NCI-H1048 (cell line): ENCODE results near the gene LHFPL6.

Source experiments
- DNase-seq: peaks from one replicate; lab custom pipeline; 2025; lab: John Stamatoyannopoulos, UW

LHFPL6 gene

DNA sequence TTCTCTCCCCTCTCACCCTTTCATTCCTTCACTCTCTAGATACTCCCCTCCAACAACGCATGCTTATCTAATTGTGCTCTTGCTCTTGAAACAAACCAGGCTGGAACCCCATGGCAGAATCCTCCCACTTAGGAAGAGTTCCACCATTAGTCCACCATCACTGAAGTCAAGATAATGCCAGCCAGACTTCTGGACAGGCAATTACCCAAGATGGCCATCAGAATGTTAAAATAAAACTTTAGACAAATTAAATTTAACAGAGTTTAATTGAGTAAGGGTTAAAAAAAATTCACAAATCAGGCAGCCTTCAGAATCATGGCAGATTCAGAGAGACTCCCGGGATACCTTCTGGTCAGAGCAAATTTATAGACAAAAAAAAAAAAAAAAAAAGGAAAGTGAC, 221.5 kb downstream of the LHFPL6 start:
- no peak for DNase-seq

DNA sequence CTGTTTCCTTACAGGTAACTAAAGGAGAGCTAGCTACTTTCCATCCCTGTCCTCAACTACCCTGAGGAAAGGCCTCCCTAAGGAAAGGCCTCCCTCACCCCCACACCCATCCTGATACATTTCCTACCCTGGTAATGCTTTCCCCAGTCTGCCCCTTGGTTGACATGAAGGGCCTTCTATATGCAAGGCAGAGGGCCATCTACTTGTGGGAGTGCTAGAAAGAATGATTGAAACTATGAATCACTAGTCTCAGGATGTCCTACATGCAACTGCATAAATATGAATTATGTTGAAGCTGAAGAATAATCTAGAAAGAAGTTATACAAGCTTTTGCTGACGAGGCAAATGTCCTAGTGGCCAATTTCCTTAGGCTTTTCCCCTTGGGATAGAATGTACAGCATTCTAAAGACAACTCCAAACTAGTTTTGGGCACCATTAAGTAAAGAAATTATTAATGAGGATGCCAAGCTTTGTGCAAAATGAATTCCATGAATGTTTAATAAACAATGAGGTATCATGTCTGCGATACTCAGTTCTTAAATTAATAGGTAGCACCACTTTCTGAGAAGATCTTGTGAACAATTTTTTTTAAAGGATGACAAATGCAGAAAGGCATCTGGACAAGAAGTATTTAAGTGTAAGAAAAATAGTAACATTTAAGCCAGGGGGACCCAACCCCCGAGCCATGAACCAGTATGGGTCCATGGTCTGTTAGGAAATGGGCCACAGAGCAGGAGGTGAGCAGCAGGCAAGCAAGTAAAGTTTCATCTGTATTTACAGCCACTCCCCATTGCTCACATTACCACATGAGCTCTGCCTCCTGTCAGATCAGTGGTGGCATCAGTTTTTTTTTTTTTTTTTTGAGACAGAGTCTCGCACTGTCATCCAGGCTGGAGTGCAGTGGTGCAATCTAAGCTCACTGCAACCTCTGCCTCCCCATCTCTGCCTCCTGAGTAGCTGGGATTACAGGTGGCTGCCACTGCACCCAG, 223.0 kb downstream of the LHFPL6 start:
- no peak for DNase-seq

DNA sequence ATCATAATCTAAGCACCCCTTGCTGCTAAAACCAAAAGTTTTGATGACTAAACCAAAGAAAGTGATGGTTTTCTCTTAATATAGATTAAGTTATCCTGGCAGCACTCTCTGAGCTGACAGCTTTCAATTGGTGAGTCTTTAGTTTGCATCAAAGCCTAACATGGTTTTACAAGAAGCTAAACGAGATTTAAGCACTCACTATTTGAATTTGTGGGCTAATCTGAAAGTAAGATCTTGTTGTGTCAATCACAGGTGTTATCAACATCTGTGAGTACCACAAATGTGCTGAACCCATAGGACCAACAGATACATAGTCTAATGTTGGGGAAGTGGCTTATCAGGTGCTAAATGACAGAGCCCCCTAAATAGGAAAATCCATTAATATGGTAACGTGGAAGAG, 223.9 kb downstream of the LHFPL6 start:
- DNase-seq = no peak

DNA sequence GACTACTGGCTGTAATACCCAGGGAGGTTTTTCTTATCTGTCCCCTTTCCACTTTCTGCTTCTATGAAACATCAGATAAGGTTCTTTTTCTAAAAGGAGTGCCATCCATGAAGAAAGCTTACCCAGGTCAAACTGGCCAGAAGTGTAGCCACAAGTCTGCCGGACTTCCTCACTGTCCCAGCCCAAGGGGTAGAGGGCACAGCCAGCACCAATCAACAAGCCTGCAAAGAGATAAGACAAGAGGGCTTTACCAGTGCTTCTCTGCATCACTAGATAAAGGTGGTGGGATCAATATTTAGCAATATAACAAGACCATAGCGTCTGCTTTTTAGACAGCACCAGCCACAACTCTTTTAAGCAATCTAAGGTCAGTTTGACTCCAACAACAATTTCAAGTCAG, 224.7 kb downstream of the LHFPL6 start:
- DNase-seq = no peak

DNA sequence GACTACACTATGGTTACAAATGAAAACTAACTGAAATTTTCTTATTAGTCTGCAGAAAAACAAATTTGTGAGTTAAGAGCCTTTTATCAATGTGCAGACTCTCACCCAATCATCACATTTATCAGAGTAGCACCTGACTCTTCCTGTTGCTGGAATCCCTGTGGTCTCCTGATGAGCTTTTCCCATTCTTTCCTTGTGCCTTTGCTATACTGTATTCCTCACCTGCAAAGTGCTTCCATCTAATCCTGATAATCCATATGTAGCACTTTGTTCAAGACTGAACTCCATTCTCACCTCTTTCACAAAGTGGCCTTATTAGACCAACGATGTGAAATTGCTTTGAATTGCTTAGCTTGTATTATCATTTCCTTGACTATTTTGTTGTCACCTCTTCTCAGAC, 225.3 kb downstream of the LHFPL6 start:
- DNase-seq = no peak

DNA sequence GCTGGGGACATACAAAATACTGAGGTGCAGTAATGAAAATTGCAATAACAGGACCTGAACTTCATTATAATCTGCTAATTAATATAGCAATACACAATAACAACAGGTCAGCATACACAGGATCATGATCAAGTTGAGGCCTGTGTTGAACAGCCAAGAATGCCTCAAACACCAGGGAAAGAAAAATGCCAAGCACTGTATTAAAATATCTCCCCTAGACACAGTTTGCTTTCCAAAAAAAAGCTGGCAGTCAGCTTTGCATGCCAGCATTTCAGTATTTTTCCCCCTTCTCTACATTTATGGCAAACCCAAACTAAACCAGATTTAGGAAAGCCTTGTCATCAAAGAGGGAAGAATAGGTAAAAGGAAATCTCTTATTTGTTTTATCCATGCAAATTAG, 226.9 kb downstream of the LHFPL6 start:
- DNase-seq = no peak

DNA sequence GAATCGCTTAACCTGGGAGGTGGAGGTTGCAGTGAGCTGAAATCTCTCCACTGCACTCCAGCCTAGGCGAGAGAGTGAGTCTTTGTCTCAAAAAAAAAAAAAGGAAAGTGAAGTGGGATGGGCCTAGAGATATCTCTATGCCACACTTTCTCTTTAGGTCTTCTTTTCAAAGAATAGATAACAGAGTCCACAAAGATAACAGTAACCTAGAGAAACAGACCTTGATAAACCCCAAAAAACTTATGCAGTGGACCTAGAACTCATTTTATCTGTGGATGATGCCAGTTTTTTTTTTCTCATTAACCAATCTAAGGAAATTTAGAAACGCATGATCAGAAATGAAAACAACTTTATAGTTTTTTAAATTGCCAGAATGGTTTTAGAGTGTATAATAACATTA, 227.4 kb downstream of the LHFPL6 start:
- DNase-seq = no peak

DNA sequence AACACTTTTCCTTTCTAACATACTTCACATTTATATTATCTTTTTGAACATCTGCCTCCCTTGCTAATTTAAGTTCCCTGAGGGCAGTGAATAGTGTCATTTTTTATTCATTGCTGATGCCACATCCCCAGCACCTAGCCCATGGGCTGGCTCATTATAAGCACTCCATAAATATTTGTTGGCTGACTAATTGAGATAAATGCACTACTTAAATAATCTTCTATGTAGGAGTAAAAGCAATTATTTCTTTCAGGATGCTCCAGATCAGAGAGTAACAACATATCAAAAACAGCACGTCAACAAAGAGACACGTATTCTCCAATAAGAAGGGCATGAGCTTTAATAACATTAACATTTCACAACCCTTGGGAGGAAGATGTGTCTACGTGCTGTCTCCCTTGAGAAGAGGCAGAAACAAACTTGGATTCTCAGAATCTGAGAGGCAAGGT, 228.2 kb downstream of the LHFPL6 start:
- no peak for DNase-seq

DNA sequence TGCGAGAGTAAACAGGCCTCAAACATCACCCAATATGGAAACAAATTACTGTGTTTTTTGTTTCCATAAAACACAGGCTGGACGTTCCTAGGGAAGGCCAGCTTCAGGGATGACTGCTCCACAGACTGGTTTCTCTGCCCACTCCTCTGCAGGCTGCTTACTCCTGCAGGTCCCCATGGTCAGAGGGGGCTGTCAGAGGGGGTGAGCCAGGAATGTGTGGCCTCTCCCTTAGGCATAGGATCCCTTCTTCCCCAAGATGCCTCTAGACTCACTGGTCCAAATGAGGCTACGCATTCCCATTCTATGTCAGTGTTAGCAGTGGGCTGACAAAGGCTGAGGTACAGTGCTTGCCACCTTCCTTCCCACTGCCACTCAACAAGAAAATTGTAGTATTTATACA, 229.8 kb downstream of the LHFPL6 start:
- no peak for DNase-seq

DNA sequence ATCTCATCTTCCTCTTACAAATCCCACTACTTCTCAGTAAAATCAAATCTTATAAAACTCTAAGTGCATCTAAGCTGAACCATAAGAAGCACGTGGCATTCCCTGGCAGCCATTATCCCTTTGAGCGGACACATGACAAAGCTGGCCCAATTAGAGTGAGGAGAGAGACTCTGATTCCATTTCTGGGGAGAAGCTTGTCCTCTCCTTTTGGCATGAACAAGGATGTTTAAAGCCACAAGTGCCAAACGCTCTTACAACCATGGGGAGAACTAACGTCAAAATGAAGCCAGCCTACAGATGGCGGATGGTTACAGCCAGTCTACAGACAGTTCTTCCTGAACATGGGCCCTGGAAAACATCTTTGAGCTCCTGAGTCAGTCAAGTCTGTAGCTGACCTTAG, 231.3 kb downstream of the LHFPL6 start:
- no peak for DNase-seq

DNA sequence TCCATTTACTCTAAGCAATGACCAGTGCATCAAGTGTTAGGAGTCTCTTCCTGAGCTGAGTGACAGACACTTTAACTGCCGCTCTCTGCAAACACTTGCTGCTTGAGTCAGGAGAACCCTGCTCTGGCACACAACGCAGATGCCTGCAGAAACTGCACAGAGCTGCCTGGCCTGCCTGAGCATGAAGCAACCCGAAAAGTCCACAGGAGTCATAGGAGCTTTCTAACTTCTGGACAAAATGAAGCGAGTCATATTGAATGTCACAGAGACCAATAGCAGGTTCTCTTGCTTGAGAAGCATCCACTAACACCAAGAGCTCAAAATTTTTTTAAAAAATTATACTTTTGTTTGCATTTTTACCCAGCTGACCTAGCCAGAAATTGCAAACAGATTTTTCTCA, 232.4 kb downstream of the LHFPL6 start:
- no peak for DNase-seq

DNA sequence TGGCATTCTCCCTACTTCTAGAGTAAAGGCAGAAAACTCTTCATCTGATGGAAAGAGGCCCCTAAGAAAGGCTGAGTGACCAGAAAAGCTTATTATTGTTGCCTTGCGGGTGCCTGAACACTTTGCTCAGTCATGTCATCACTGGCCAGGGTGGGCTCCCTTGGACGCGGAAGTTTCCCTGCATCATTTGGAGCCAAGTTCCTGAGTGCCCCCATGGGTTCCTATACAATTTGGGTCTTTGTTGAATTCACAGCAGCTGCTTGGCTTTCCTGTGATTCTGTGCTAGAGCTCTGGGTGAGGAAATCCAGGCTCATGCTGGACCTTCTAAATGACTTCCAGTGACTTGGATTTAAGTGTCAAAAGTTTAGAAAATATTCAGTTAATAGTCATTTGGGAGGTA, 232.9 kb downstream of the LHFPL6 start:
- no peak for DNase-seq

DNA sequence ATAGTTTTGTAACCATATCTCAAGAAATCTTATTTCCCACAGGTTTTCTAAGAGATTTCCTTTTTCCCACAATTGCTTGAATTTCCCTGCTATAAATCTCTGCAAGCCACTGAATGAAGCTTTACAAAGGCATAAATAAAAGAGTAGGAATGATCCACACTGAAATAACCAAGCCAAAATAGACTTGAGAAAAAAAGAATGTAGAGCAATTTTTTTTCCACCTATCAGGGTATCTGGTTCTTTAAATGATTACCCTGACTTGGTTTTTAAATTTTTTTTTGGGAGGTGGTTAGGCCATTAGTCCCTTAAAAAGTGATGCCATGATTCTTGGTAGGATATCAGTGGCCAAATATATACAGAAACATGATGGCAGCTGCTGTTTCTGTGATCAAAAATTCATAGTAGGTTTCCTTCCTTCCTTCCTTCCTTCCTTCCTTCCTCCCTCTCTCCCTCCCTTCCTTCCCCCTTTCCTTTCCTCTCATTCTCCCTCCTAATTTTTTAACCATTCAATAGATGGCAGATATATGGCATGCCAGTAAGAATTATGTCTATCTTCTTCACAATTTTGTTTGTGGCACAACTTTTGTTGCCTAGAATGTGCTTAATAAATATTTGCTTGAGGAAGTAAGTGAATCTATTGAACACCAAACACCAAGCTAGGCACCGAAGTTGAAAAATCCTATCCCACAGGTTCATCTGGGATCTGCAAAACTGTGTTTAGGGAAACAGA, 233.7 kb downstream of the LHFPL6 start:
- DNase-seq = no peak

DNA sequence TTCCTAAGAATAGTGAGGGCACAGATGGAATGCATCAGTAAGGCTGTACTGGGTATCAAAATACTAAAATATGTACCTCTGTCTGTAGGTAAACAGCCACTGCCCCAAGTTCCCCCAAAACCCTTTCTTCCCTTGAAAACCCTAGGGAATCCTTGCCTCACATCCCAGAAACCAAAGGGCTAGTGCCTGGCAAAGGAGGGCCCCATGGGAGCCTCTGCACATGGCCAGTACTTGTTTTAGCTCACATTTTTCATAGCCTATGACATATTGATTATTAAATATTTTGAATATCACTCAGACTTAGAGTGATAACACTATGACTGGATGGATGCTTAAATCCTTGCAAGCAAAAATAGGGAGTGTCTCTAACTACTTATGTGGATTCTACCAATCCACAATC, 237.1 kb downstream of the LHFPL6 start:
- no peak for DNase-seq

DNA sequence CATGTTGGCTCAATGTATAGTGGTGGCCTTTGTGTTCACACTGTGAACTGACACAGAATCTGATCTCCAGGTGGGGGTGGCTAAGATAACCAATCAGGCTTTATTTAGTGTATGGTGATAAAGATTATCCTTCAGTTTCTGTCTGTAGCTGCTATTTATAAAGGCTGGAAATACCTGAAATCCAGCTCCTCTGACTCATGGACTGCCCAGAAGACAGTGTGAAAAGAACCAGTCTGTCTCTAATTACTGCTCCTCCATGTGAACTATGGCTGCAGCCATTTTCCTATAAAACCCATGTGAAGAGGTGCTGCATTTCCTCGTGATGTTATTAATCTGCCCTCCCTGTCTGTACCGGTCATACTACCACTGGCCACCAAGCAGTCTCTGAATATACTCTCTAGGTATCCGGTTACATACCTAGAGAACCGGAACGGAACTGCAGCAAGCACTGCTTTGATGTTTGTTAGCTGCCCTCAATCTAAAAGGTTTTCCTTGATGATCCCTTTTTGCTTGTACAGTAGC, 238.0 kb downstream of the LHFPL6 start:
- no peak for DNase-seq

DNA sequence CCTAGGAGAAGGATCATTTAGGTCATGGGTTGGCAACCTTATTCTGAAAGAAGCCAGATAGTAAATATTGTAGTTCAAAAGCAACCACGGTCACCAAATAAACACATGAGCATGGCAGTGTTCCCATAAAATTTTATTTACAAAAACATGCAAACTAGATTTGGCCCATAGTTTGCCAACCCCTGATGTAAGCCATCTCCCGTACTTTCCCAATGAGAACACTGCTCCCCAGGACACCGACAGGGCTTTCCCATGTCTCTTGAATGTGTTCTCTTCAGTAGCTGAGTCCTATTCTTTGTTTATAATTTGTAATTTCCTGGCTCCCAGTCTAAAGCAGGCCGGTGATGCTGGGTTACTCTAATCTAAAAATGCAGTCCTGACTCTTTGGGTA, 239.6 kb downstream of the LHFPL6 start:
- DNase-seq = no peak

DNA sequence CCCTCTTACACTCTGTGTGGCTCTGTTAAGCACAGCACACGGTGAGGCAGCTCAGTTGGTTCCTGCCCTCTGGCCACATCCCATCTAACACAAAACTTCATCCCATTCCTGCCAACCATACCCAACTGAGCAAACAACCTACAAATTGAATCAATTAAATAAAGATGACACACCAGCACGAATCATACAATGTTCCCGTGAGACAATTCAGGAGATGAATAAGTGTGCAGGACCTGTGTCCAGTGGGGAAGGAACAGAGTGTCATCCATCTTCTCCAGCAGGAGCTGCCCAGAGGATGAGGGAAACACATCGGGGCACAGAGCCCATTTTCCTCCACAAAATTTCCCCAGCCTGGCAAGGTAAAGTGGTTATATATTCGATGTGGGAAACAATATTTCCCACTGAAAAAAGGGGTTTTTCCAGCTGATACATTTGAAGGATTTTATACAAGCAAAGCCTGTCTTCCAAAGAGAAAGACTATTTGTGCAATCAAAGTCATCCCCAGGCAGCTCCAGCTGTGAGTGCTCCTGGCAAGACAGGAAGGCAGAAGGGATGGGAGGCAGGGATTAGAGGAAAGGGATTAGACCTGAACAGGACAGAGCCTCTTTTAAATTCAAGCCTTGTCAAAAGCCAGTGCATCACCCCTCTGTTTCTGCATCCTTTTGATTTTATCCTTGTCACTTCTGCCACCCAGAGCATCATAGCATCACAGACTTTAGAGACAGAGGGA, 240.2 kb downstream of the LHFPL6 start:
- DNase-seq = no peak

DNA sequence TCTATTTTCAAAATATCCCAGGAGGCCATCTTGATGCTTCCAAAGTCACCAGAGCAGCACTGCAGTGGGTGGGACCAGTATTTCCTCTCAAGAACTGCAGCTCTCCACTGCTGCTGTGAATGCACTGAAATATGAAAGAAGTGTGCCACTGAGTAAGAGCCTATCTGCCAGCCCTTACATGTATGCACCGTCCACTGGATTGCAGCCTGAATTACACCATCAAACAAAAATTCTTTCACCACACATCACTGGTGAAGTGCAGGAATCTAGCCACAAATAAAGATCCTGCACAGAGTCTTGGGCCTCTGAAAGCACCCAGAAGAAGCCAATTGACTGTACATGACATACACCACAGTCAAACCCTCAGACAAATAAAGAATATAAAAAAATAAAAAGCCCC, 249.0 kb downstream of the LHFPL6 start:
- no peak for DNase-seq

DNA sequence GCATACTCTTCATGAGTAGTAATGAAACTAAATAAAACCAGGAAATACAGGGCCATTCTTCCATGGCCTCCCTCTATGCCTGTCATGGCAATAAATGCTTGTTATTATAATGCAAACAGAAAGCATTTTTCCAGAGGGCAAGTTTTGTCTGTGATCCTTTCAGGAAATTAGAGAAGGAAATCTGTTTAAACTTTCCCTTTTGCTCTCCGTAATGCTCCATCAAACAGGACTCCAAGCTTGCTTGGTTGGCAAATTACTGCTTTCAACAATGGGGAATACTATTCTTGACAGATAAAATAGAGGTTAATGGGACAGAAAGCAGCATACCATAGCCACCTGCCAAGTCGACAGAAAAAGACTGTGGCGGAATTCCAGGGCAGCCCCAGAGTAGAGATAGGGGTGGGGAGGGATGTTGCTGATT, 252.5 kb downstream of the LHFPL6 start:
- no peak for DNase-seq

DNA sequence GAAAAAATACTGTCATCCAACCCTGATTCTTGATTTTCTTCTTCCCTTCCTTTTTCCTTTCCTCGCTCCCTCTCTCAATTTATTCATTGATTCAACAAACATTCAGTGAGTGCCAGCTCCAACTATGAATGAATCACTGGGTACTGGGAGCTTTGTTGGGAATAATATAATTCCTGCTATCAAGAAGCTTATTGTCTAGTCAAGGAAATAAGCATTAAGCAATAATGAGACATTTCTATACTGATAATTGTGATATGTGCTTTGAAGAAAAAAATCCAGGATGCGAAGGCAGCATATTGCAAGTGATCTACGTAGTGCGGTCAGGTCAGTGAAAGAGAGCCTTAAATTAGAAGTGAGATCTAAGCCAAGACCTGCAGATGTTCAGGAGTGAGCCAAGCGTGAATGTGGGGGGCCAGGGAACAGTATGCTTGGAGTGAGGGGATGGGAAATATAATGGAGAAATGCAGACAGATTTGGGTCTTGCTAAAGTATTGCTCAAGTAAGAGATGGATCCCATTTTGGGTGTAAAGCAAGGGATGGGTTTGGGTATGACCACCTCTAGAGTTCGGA, 253.5 kb downstream of the LHFPL6 start:
- no peak for DNase-seq

DNA sequence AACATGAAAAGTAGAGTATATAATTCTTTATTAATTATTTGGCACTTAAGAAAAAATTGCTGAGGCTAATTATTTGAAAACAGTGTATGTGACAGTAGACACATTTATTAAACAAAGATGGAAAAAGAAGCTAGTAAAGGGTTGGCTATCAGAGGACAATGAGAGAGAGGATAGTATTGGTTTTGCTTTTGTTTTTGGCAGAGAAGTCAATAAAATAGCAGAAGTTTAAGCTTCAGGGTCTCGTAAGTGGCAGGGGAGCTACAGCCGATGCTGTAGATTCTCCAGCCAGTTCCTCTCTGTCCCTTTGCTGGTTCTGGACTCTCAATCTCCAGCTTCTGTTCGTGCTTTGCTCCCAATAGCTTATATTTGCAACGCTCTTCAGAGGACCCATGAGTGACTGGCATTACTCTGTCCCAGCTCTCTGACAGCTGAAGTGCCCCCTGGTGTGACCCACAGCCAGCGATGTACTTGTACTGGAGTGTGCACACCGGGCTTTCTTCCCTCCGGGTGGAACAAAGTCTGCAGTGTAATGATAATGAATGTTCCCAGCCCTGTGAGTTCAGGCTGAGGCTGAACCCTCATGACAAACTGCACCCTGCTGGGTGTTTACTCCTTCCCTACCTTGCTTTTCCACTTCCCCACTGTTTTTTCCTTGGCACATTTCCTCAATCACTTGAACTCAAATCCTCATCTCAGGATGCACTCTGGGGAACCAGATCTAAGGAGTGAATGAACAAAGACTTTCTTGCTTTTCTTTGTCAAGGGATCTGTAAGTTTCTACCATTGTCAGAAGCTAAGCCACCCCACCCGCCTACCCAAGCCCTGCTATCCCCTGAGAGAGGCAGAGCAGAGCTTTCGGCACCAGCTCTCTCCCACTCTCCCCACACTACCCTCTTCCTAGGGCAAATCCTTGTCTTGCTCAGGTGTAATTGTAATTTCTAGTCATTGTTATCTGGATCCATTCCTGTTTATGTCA, 254.8 kb downstream of the LHFPL6 start:
- DNase-seq = no peak
